GM18499 (cell line): ENCODE results near the gene PCSK6.
"Not testable (repeated sequence)": the region's sequence is repeated elsewhere in the genome, so short reads cannot be mapped to it uniquely, and the experiment has no call there.

Experiments used
- ATAC-seq: cut with Tn5 transposase; IDR thresholded peaks from one replicate; pipeline ENCODE4 v1.9.1; 2021; ENCODE audit warnings: moderate number of reproducible peaks; ENCODE audit not compliant: insufficient read depth, unreplicated experiment

Gene PCSK6

DNA sequence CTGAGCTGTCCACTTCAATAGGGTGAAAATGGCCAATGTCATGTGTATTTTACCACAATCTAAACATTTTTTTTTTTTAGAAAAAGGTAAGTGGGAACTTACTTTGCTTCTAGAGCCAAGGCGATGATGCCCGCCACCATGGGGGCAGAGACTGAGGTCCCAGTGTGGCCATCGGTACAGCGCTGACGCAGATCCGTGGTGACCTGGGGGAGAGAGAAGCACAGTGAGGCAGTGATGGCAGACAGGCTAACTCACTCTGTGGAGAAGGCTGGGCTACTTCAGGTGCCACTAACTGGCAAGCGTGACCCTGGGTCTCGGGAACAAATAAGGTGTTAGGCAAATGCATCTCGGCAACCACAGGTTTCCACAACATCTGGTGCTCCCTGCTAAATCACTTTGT lies 100.1 kb downstream of the PCSK6 start:
- no peak for ATAC-seq

DNA sequence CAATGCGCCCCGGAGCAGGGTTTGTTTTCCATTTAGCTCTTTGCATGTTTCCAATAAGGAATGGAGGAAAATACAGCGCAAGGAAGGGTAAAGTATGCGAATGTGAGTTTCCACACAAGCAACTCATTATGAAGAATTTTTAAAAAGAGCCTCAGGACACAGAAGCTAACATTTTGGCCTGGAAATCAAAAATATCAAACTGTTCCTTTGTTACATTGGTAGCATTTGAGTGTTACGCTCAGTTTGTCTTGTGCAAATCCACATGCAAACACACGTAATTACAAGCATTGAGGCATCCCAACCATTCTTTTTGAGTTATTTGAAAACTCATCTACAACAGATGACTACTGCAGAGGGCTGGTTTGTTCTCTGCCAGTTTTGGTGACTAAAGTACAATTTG lies 101.5 kb downstream of the PCSK6 start:
- no peak for ATAC-seq

DNA sequence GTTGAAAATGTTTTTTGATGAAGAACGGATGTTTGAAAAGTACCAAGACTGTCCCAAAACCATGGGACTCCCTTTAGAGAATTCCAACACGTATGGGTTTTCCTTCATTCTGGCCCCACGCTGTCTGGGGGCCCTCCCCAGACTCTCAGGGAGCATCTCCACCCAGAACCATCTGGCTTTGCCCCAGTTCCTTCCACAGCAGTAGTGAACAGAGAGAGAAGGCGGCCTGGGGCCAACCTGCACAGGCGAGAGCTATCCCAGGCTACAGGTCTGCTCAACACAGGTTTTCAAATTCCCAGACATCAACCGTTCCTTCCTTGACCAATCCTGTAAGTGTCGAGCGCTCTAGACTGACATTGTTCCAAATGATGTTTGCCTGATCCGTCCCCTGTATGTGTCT lies 101.9 kb downstream of the PCSK6 start:
- no peak for ATAC-seq

DNA sequence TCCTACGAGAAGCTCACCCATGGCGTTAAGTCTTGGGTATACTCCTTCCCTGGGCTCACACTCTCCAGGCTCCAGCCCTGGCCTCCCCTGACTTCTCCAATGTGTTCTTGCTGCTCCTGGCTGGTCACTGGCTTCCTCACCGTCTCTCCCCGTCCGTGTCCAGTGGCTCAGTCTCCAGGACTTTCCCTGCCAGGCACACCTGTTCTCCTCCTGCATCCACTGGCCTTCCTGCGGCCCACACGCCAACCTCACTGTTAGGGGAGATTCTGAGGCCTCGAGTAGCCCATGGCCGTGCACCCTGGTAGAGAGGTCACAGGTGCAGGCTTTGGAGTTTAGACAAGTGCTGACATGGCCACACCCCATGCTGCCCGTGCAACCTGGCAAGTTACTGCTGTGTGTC lies 102.5 kb downstream of the PCSK6 start:
- ATAC-seq, result no peak

DNA sequence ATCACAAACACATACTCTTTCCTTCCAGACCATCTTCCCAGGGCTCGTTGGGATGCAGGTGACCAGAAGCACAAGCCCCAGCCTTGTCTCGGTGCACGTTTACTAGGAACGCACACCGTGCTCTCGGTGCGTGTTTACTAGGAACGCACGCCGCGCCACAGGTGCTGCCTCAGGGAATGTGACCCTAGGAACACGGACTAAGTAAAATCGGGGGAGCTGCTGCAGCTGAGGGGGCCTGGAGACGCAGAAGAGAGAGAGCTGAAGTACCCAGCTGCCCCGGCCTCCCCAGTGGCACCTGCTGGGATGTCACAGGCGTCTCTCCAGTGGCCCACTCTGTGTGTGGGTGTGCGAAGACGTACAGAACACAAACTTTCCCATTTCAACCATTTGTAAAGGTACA lies 103.5 kb downstream of the PCSK6 start:
- ATAC-seq, result no peak

DNA sequence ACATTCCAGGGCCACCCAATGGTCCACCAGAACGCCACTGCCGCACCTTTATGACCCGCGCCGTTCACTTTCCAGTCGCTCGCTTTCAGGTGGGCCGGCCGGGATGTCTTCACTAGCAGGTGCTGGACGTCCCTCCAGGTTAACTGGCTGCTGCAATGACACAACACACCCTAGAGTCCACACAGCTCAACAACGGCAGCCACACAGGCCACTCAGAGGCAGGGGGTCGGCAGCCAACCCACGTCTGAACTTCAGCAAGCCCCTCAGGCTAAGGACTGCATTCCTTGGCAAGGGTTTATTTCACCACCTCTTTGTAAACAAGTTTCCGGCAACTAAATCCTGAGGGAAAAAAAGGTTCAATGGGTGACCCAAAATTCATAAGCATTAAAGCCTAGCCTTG lies 105.2 kb downstream of the PCSK6 start:
- no peak for ATAC-seq

DNA sequence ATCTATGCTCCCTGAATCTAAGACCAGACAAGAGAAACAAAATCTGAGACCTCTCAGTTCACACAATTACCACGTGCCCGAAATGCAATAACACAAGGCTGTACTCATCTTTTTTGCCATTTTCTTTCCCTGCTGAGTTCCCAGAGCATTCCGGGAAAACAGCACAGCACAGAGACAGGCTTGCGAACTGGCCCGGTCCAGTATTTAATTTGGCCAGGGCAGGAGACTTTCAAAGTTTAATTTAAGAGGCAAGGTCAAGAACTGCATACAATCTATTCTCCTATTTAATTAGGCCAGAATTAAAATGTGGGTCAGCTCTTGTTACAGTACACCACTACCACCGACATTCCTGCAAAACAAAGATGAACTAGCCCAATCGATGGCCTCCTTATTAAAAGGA lies 107.0 kb downstream of the PCSK6 start:
- ATAC-seq, result no peak

DNA sequence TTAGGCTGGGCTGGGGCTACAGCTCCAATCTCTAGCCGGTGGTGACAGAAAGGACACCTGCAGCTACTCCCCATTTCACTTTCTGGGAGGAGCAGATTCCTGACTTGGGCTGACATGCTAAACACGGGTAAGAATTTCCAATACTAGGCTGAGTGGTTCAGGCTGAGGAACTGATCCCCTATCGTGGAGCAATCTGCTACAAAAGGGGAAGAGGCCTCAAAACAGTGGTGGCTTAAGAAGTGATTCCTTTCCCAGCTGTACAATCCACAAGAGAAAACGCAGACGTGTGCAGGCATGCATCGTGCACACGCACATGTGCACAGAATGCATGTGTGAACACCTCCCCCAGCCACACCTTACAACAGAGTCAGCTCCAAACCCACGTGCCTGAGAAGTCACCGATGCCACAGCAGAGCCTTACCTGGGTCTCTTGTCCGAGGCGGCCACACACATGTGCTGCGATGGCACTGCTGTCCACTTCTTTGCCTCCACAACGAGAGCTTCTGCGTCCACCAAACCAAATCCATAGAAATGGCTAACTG lies 107.8 kb downstream of the PCSK6 start:
- no peak for ATAC-seq

DNA sequence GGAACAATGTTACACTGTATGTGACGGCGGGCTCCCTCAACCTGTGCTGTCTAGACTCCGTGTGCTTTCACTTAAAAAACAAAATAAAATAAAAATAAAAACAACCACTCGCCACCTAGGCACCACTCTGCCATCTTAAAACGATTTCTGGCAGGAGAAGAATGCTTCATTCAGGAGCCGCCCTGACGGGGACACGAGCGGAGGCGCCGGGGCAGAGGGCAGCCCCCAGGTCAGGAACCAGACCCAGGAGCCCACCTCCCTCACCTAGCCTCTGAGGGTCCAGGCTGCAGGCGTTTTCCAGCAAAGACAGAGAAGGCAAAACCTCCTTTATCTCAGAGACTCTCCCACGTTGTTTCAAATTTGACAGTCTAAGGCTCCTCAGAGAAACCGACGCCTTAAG lies 109.4 kb downstream of the PCSK6 start:
- no peak for ATAC-seq

DNA sequence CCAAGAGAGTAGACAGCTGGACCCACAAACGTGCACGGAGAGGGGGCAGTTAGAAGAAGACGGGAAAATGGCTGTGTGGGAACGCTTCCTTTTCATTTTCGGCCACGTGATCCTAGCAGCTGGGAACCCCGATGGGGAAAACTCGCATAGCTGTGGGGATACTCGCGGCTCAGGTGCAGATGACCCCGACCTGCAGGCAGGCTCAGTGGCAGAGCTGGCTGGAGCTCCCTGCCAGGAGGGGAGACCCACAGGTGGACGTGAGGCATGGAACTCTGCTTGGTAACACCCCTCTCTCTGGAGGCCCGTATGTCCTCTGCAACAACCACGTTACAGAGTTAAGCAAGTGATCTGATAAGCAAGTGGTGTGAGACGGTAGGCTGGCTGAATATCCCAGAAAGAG lies 109.9 kb downstream of the PCSK6 start:
- ATAC-seq, result no peak

DNA sequence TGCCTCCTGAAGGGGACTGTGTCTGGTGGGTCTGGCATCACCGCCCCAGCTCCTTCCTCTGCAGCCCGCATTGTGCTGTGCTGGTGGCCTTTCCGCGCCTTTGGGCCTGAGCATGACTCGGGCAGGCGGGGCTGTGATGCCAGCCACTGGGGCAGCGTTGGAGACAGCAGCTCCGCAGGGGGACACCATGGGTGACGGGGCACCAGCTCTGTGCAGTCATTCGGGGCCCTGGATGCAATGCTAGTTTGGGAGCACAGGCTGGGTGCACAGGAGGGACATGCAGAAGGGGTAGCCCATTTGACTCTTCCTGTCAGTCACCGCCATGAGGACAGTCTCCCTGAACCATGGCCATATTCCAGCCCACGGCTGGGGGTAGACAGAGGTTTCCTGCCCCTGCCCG lies 110.6 kb downstream of the PCSK6 start:
- ATAC-seq, result no peak

DNA sequence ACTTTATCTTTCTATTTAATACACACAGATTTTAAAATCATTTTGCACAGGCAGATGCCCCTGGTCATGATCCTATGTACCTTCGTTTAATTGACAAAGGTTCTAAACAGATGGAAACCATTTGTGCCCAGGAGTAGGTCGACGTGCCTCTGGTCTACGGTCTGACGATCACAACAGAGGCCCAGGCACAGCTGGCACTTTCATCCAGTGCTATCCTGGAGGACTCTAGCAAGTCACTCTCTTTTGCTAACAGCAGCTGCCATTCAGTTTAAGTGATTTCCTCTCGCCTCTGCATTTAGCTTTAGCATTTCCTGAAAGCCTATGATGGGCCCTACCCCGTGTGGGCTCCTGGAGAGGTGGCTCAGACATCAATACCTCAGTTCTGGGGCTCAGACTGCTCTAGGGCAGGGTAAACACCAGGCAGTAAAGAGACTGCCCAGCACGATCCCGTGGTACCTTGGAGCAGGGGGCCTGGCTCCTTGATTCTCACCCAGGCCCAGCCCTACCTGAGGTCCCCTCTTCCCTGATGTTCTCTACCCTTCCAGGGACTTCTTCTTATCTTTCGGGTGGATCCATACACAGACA lies 111.2 kb downstream of the PCSK6 start:
- no peak for ATAC-seq

DNA sequence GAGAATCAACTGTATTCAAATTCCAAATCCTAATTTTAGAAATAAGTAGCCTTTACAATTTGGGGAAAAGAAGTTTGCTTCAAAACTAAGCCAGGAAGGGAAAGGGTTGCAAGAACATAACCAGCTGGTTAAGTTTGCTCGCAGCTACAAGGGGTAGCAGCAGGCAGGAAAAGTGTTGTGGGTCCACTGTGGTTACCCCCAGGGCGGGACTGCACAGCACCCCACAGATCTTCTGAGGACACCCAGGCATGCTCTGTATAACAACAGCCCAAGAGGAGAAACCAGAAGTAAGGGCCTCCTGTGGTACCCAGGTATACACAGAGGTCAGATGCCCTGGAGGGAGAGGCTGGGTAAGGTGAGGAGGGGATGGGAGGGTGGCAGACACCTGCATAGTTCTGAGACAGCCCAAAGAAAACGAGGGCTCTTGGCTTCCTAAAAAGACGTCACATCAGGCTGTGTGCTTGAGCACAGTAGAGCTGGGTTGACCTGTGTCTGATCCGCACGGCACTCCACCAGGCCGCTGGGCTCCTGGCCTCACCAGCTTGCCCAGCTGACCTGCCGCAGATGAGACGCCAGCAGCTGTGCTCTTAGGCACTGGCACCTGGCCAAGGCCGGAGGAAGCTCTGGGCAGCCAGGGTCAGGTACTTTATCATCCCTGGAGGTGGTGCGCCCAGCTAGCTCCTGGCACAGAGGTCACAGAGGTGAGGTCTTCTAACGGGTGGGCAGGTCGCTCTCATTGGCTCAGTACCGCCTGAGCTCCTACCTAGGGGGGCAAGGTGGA lies 112.7 kb downstream of the PCSK6 start:
- ATAC-seq, result no peak

DNA sequence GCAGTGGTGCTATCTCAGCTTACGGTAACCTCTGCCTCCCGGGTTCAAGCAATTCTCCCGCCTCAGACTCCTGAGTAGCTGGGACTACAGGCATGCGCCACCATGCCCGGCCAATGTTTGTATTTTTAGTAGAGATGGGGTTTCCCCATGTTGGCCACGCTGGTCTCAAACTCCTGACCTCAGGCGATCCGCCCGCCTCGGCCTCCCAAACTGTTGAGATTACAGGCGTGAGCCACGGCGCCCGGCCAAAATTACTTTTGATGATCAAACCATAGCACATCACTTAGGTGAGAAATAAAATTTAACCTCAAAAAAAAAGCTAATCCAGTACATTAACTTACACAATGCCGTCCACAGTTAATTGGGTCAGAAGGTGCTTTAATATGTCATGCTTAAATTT lies 114.5 kb downstream of the PCSK6 start:
- not testable (repeated sequence) for ATAC-seq

DNA sequence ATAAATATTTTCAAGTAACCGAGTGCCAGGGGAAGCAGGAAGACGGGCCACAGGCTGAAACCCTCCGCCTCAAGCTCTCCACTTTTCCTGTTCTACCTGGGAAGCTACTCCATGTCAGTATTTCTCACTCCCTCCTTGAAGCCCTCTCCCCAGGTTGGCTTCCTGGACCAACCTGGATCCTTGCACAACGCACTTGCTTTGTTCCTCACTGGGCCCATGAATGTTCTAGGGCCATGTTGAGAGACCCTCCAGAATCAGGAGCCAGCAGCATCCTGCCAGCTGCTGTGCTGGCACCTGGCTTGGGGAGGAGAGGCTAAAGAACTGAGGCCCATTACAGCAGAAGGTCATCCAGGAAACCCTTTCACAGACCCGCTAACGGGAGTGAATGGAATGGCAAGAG lies 115.2 kb downstream of the PCSK6 start:
- ATAC-seq, result no peak

DNA sequence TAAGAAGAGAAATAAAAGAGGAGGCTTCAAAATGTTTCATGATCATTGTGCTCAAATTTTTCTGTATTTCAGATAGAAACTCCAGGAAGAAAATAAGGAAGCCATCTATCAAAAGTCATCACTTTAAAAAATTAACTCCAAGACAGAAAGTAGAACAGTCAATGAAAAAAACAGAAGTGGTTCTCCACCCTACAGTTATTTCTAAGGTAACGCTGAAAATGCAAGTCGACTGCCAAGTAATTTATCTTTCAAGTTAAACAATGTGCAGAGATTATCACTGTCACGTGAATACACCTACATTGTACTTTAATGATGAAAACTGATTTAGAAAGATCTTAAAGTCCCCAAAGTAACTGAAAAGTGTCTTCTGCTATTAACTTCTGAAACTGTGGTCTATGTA lies 115.9 kb downstream of the PCSK6 start:
- ATAC-seq, result no peak

DNA sequence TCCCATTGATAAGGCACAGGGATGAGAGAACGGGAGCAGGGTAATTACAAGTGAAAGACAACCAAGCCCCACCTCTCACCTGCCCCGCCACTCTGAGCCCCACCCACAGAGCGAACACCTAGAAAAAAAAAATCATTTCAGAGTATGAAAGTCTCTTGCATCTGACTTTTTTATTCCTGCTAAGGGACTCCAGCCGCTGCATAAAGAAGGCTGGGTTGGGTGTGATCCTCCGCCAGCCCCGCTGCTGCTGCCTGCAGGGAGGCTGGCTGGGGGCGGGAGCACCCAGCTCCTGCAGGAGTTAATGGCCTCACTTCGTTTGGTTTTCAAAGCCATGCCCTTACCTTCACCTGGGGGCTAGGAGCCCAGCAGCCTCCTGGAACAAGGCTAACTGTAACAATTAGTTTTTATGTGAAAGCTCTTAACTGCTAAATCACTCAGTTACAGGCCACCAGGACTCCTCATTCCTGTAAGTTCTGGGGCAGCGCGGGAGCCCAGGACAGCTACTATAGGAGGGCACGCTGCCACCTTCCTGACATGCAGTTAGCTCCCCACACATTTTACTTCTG lies 116.5 kb downstream of the PCSK6 start:
- ATAC-seq, result no peak

DNA sequence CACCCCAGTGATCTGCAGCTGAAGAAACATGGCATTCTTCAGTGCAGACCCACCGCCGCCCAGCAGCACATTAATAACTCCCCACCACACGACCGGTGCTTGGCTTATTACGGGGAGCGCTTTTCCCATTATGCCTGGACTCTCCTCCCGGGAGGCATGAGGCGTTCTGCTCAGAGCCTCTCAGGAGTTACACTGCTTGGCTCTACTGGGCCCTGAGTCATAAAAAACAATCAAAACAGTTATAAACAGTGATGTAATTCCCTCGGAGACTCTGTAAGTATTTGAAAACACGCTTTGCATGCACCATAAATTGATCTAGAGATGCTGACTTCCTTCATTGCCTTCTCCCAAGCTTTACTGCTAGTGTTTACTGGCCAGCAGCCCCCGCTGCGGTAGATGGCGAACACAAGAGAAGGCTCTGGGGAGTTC lies 117.3 kb downstream of the PCSK6 start:
- ATAC-seq, result no peak

DNA sequence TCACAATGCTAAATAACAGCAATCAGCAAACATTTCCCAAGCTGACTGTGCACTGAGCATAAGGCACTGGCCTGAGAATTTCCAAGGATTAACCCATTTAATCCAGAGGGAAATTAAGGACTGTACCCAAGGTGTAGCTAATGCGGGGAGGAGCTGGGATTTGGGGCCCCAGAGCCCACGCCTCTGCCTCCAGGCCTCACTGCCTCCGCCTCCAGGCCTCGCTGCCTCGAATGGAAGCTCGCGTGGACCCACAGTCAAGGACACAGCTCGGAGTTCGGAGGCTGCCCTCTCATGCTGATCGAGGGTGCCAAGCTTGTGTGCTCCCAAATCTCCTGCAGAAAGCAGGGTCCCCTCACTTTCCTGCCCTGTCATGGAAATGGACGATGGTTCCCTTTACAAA lies 118.0 kb downstream of the PCSK6 start:
- ATAC-seq, result no peak

DNA sequence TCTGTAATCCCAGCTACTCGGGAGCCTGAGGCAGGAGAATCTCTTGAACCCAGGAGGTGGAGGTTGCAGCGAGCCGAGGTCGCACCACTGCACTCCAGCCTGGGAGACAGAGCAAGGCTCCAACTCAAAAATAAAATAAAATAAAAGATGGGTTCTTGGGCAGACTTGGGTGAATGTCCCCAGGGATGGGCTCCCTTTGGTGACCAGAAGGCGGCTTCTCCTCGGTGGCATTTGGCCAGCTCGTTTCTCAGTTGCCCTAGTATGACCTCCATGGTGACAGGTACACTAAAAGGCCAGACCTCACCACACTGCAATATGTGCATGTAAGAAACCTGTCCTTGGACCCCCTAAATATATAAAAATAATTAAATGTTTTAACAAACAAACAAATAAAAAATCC lies 118.4 kb downstream of the PCSK6 start:
- no peak for ATAC-seq

DNA sequence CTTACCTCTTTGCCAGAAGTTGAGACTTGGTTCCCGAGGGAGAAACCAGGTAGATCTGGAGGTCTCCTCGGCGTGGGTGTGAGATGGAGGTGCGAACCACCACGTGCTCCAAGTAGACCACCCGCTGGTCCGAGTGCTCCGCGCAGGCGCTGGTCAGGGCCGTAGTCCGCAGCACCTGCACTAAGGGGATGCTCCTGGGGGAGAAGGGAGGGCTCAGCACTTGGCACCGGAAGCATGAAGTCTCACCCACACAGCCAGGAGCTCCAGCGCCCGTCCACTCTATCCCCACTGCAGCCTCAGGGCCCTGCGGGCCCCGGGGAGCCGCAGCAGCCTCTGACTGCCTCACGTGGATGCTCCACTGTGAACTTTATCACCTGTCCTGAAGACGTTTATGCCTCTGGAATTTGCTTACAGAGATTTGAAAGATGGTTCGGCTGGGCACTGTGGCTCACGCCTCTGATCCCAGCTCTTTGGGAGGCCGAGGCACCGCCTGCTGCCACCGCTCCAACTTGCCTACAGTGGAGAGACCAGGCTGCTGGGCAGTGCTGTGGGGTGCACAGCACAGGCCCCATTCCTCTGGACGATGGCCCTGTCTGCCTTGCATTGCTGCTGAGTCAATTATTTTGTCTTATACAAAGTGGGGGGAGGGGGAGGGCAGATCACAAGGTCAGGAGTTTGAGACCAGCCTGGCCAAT lies 119.0 kb downstream of the PCSK6 start:
- ATAC-seq, result no peak
